Amniotic epithelial cell (primary cell): ENCODE results near the gene ASB16.

ENCODE experiments used
- DNase-seq: peaks from one replicate; pipeline ENCODE4 v3.0.0-alpha.2; 2010; ENCODE audit warnings: low read depth

ASB16 gene

DNA sequence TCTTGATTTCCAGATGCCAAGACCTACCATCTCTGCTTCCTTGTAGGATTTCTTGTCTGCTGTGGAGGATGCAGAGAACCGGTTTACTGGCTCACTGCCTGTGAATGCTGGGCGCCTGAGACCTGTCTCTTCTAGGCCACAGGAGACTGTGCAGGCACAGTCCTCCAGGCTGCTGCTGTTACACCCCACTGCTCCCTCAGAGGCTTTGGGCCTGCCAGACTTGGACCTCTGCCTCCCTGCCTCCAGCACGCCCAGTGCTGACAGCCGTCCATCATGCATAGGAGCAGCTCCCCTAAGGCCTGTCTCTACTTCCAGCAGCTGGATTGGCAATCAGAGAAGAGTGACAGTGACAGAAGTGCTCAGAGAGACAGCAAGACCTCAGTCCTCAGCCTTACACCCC lies 22.7 kb upstream of the ASB16 start:
- no peak for DNase-seq

DNA sequence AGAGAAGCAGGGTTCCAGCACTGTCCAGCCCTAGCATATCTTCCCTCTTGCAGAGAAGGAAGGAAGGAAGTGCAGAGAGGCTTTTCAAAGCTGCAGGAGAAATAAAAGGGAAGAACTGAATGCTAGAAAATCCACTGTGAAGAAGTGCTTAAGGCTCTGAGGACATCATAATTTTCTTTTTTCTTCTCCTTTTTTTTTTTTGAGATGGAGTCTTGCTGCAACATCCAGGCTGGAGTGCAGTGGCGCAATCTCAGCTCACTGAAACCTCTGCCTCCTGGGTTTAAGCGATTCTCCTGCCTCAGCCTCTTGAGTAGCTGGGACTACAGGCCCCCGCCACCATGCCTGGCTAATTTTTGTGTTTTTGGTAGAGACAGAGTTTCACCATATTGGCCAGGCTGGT lies 21.4 kb upstream of the ASB16 start:
- DNase-seq: peak; percentile 36

DNA sequence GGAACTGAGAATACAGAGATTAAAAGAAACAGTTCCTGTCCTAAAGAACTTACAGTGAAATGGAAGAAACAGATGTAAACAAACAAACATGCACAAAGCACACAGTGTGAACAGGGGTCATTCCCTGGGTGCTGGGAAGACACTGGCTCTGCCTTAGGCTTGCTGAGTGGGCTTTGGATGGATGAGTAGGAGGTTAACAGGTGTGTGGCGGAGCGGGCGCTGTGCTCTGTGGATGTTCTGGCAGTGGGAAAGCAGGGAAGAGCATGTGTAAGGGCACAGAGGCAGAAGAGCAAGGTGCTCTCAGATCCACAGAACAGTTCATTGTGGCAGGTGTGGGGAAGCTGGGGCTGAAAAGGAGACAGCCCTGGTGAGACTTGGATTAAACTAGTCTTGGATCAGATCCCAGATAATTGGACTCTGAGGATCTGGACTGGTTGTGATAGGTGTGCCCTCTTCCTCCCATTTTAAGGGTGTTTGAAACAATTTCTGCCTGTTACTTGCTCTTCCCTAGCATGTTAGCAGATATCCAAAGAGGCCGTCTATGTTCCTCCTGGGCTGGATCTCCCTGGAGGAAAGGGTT lies 20.7 kb upstream of the ASB16 start:
- no peak for DNase-seq

DNA sequence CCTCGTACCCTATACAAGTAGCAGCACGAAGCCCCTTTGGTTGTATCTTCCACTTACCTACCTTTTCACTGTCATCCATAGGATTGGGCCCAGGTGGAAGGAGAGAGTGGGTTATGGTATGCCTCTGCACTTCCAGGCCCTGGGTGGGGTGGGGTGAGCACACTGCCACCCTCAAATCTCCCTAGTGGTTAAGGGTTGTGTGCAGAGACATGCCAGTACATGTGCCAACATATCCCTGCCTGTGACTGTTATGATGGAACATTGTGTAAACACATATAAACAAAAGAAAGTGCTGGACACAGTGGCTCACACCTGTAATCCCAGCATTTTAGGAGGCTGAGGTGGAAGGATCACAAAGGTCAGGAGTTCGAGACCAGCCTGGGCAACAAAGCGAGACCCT lies 17.6 kb upstream of the ASB16 start:
- no peak for DNase-seq

DNA sequence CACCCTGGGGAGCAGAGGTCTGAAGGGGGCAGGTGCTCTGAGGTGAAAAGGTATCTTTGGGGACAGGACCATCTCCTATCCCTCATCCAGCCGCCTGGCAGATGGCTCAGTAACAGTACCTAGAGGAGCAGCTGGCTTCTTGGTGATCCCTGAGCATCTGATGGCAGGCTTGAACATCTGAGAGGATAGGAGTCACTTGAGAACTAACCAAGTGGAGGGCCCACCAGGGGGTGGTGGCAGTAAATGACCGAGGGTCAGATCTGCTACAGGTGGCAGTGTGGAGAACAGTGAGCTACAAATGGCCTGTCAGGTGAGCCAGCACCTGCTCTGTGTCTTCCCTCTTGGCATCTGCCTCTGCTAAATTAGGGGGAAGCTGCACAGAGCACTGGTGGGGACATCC lies 15.0 kb upstream of the ASB16 start:
- no peak for DNase-seq

DNA sequence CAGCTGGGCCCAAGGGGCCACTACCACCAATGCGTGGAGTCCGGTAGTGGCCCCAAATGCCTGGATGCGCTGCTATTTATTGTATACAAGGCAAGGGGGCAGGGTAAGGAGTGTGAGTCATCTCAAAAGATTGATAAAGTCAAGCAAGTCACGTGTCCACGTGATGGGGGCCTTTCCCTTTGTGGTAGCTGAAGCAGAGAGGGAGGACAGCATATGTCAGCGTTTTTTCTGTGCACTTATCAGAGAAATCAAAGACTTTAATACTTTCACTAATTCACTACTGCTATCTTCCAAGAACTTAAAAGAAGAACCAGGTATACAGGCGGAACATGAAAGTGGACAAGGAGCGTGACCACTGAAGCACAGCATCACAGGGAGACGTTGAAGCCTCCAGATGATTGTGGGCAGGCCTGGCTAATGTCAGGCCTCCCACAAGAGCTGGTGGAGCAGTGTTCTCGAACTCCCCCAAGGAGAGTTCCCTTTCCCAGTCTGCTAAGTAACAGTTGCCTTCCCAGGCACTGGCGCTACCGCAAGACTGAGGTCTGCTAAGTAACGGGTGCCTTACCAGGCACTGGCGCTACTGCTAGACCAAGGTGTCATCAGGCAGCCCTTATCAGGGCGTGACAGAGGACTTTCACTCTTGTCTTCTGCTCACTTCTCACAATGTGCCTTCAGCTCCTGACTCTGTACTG lies 10.8 kb upstream of the ASB16 start:
- peak; percentile 97 for DNase-seq

DNA sequence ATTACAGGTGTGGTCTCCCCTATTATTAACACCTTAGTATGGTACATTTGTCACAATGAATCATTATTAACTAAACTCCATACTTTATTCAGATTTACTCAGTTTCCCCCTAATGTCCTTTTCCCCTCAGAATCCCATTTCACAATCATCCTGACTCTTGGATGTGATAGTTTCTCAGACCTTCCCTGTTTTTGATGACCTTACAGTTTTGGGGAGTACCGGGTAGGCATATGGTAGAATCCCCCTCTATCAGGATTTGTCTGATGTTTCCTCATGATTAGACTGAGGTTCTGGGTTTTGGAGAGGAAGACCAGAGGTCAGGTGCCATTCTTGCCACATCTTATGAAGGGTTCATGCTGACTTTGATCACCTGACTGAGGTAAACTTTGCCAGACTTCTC lies 6.0 kb upstream of the ASB16 start:
- DNase-seq: no peak

DNA sequence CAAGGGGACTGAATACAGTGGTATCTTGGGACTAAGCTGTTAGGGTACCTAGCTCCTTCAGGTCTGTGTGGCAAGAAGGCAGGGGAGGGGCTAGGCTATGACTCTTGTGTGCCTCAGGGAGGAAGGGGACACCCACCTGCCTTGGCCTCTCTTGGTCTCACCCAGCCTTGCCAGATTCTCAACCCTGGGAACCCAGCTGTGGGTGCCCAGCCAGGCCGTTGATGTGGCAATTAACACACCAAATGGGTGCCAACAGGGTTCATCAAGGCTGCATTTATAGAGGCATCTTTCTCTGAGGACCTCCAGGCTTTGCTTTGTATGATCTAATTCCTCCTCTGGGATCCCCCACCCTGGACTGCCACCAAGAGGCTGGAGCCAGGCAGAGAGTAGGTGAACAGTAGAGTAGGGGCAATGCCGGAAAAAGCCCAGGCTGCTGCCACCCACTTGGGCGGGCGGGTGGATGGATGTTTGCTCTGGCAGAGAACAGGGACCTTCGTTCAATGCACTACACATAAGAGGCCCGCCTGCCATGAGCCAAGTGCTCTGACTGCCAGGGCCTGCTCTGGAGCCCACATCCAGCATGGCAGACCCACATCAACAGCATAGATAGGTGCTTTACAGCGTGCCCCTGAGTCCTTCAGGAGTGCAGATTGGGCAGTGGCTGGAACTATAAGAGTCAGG lies 3.2 kb upstream of the ASB16 start:
- no peak for DNase-seq

DNA sequence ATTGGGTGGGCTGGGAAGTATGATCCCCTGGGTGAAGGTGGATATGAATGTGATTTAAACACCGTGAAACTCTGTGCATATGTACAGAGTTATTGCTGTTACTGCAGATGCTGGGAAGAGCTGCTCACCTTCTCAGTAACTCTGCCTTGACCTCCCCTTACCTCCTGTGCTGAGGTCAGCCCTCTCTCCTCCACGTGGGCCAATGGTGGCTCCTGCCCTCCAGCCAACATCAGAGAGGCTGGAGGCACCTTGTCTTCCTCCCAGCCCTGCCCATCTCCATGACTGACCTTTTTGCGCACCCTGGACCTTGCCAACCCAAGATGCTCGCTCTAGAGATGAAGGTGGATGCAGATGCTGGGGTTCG lies 387 bp upstream of the ASB16 start:
- DNase-seq: no peak

DNA sequence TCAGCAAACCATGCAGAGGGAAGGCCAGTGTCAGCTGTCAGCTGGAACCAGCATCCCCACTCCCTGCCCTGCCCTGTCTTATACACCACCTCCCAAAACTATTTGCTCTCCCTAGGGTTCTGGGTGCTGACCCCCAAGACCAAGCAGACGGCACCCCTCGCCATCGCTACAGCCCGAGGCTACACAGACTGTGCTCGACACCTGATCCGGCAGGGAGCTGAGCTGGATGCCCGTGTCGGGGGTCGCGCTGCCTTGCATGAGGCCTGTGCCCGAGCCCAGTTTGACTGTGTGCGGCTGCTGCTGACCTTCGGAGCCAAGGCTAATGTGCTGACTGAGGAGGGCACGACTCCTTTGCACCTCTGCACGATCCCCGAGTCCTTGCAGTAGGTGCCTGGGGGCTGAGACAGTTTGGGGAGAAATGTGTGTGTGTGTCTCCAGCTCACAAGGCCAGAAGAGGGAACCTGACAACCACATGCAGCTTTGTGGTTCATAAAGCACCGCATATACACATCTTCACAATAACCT lies 1.5 kb downstream of the ASB16 start:
- DNase-seq: no peak

DNA sequence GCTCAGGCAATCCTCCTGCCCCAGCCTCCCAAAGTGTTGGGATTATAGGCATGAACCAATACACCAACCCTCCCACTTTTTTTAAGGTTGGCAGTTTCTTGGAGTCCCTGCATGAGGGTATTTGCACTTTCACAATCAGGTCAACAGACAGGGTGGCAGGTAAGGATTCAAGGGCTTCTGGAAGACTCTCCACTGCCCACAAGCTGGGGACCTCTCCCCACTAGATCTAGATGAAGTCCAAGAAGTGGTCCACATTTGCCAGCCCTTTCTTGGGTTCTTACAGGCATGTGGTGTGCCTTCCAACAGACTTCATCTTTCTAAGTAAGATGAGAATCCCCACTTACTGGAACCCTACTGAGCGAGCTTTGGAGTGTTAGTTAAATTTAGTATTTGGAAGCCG lies 3.9 kb downstream of the ASB16 start:
- no peak for DNase-seq

DNA sequence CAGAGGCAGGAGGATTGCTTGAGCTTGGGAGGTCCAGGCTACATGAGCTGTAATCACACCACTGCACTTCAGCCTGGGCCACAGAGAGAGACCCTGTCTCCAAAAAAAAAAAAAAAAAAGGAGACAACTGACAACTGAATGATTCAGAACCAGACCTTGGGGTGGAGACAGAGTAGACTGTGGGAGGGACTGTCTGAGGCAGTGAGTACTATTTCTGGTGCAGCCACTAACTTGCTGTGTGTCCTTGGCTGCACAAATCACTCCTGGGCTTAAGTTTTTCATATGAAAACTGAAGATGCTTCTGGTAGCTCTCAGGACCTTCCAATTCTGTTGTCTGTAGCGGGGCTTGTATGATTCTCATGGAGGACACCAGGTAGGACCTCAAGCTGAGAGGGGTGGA lies 5.8 kb downstream of the ASB16 start:
- DNase-seq: no peak

DNA sequence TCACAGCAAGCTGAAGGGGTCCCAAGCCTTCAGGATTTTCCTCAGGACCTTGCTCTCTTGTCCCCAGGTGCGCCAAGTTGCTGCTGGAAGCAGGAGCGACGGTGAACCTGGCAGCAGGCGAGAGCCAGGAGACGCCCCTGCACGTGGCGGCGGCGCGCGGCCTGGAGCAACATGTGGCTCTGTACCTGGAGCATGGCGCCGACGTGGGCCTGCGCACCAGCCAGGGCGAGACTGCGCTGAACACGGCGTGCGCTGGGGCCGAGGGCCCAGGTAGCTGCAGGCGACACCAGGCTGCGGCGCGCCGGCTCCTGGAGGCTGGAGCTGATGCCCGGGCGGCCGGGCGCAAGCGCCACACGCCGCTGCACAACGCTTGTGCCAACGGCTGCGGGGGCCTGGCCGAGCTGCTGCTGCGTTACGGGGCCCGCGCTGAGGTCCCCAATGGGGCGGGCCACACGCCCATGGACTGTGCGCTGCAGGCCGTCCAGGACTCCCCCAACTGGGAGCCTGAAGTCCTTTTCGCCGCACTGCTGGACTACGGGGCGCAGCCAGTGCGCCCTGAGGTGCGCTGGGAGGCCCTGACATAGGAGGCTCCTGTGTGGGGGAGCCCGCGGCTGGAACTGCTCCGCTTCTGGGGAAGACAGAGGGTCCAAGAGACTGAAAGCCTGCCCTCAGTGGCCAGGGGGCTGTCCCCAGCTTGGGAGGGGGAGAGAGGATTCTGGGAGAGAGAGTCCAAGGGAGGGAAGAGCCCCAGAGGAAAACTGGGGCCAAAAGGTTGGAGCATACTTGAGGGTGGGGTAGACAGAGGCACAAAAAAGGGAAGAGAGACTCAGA lies 6.4 kb downstream of the ASB16 start:
- no peak for DNase-seq

DNA sequence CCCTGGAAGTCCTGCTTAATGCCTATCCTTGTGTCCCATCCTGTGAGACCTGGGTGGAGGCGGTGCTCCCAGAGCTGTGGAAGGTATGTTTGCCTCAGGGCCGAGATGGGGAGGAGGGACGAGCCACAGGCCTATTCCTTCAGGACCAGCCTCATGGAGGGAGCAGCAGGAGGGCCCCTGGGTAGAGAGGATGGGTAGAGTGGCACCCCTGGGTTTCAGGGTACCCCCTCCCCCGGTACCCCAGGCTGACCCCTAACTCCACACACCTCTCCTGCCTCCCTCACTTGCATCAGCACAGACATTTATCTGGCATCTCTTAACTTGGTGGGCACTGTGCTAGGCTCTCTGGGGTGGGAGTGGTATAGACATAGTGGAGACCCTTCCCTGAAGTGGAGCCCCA lies 7.1 kb downstream of the ASB16 start:
- no peak for DNase-seq

DNA sequence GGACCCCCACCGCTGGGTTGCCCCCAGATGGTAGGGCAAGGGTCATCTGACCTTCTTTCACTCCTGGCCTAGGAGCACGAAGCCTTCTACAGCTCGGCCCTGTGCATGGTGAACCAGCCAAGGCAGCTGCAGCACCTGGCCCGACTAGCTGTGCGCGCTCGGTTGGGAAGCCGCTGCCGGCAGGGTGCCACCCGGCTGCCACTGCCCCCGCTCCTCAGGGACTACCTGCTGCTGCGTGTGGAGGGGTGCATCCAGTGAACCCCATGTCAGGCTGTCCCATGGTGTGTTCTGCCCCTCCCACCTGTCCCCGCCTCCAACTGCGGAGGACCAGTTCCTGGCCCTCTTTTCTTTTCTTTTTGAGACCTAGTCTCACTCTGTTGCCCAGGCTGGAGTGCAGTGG lies 7.6 kb downstream of the ASB16 start:
- DNase-seq: no peak

DNA sequence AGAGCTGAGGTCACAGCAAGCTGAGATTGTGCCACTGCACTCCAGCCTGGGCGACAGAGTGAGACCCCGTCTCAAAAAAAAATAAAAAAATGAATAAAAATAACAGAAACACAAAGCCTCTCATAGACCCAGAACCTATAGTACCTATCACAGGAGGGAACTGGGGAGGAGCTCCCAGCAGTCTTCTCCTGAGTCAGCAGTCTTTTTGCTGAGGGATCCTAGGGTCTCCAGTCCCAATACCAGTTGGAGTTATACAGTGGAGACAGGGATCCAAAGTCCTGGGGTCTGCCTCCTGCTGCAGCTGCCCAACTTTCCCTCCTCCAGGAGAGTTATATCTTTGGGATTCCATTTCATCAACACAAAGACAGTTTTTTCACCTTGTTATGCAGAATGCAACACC lies 12.5 kb downstream of the ASB16 start:
- no peak for DNase-seq

DNA sequence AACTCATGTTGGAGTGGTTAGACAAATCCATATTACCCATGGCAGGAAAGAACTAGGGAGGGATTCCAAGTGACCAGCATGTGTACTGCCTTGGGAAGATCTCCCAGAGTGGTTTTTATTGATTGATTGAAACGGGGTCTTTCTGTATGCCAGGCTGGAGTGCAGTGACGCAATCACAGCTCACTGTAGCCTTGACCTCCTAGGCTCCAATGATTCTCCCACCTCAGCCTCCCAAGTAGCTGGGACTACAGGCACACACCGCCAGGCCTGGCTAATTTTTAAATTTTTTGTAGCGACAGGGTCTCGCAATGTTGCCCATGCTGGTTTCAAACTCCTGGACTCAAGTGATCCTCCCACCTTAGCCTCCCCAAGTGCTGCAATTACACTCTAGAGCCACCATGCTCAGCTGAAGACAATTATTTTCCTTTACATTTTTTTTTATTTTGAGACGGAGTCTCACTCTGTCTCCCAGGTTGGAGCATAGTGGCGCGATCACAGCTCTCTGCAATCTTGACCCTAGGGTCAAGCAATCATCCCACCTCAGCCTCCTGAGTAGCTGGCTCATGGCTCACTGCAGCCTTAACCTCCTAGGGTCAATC lies 13.8 kb downstream of the ASB16 start:
- no peak for DNase-seq

DNA sequence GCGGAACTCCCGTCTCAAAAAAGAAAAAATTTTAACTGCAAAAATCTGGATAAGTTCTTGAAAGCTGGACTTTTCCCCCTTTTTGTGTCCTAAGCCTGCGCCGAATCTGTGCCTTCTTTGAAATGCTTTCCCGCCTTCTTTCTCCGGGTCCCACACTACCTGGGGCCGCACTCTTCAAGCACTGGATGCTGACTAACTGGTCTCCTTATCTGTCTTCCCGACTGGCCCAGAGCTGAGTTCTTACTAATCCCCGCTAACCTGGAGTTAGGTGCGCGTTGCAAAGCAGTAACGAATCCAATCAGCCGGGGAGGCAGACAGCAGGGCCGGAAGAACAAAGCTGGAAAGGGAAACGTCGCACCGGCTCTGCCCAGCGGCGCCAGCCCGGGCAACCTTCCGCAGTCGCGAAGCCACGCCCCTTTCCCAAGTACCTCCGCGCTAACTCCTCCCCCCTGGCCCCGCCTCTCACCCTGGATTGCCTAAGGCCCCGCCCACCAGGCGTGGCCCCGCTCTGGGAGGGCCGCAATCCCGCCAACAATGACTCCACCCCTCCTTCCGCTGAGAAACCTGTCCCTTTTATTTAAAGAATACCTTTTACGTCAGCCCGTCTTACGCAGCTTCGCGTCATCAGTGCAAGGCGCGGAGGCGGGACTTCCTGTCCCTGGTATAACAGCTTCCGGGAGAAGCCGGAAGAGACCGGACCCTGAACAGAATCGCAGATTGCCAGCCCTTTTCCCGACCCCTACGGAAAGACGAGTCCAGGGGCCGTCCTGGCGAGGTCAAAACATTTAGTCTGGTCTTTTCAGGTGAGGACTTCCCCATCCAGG lies 16.0 kb downstream of the ASB16 start, which contains the start of gene TMUB2:
Gene TMUB2 (plus strand): TSS at position 666 of the 824 bp plus-strand sequence. CDS start 737 bp downstream, outside the sequence.
- DNase-seq: peak; percentile 99

DNA sequence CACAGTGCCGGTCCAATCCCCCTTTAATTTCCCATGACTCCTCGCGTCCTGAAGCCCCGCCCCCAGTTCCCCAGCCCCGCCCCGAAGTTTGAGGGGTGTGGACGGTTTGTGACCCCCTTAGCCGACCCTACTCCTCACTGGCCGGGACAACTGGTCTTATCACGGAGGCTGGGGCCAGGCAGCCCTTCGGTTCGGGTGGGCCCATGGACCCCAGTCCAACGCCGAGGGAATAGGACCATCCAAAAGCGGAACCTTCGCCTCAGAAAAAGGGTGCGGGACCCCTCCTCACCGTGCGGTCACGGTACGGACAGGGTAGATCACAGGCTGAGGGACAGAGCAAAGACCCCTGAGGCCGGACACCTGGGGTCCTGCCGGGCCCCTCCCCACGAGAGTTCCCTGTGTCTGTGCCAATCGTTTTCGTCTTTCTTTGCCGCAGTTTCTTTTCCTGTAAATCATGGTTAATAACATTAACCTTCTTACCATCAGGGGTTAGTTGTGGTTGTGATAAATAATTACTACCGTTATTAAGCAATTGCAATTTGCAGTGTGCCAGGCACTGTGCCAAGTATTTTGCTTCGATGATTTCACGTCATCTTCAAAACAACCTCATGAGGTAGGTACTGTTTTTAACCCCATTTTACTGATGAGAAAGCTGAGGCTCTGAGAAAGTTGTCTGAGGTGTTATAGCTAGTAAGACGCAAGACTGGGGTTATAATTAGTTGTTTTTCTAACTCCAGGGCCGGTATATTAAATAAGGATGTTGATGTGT lies 16.8 kb downstream of the ASB16 start:
- peak; percentile 79 for DNase-seq
